ENCODE results near the gene GLI3. TPM values are rescaled to one million over a fixed set of nuclear protein-coding genes. Genes with fewer than 3 reads are reported as not detected.

The GLI3 gene
- 41.0 to 46.2 TPM (median 42.1 TPM) in 3 replicates for total RNA-seq (2021)
- Bru-seq, nascent RNA = percentile 81 among the genes with signal in this experiment
- long read RNA-seq, experiment 1, full-length matches to known transcripts = 20 of 97 reads
- long read RNA-seq, experiment 1, partial matches to known transcripts = 19 of 97 reads
- long read RNA-seq, experiment 1, other reads (novel, unspliced or antisense) = 58 of 97 reads
- long read RNA-seq, experiment 2, full-length matches to known transcripts = 4 of 34 reads
- long read RNA-seq, experiment 2, partial matches to known transcripts = 2 of 34 reads
- long read RNA-seq, experiment 2, other reads (novel, unspliced or antisense) = 28 of 34 reads
- long read RNA-seq, experiment 3, partial matches to known transcripts = 0 of 3 reads
- long read RNA-seq, experiment 3, other reads (novel, unspliced or antisense) = 3 of 3 reads

- Mint-ChIP-seq H3K27me3 (ENCODE audit: low read depth) (peaks cover 37% of the 10 kb centered on the region), H3K4me1 (peaks cover 52% of the 10 kb centered on the region), H3K4me3 (peak within 1 kb of the TSS; percentile 89), H3K9me3 (no peaks in the 10 kb centered on the region), H3K27ac (peak within 1 kb of the TSS; percentile 97), H3K36me3 (no peaks in the 10 kb centered on the region)
- ChIA-PET CTCF (no interaction called here), POLR2A (interaction anchor here (1.0 to 1.6 kb wide), 2 partner anchors 9 kb away, joined by 4 to 9 read pairs; no protein-coding TSS in a partner anchor)
- peak; percentile 90 for DNase-seq (ENCODE audit: low spot score)
- peak; percentile 54 for ATAC-seq
- no peak for TF ChIP-seq USF2 (CRISPR knock-in tag; IDR thresholded peaks at IDR 0.05)
- no peak for TF ChIP-seq MXD4 (CRISPR knock-in tag; IDR thresholded peaks at IDR 0.05; ENCODE audit: borderline replicate concordance)
- peak; percentile 26; the same call in 1 of the 2 replicates for TF ChIP-seq HMGA2 (CRISPR knock-in tag; IDR thresholded peaks at IDR 0.05)
- TF ChIP-seq ZNF532 (CRISPR knock-in tag; IDR thresholded peaks at IDR 0.05; ENCODE audit: borderline replicate concordance) = no peak
- TF ChIP-seq STAT6 (CRISPR knock-in tag; conservative IDR thresholded peaks at IDR 0.05; ENCODE audit: low read depth) = no peak
- TF ChIP-seq IRF1 (CRISPR knock-in tag; IDR thresholded peaks at IDR 0.05) = no peak
- no peak for TF ChIP-seq ATF6 (CRISPR knock-in tag; IDR thresholded peaks at IDR 0.05)
- no peak for TF ChIP-seq ATF2 (CRISPR knock-in tag; IDR thresholded peaks at IDR 0.05; ENCODE audit: borderline replicate concordance, low read depth)
- TF ChIP-seq AR (CRISPR knock-in tag; IDR thresholded peaks at IDR 0.05) = no peak
- no peak for TF ChIP-seq JAZF1 (CRISPR knock-in tag; IDR thresholded peaks at IDR 0.05)
- no peak for TF ChIP-seq ZNF219 (CRISPR knock-in tag; IDR thresholded peaks at IDR 0.05; ENCODE audit: borderline replicate concordance)
- no peak for TF ChIP-seq RELA (CRISPR knock-in tag; IDR thresholded peaks at IDR 0.05; ENCODE audit: borderline replicate concordance)
- peak; percentile 27 for TF ChIP-seq ZNF423 (CRISPR knock-in tag; IDR thresholded peaks at IDR 0.05)
- TF ChIP-seq EMX1 (CRISPR knock-in tag; IDR thresholded peaks at IDR 0.05) = no peak
- peak; percentile 23; the same call in 1 of the 2 replicates for TF ChIP-seq ETV6 (CRISPR knock-in tag; IDR thresholded peaks at IDR 0.05)
- no peak; the same call in 1 of the 2 replicates for TF ChIP-seq E2F4 (CRISPR knock-in tag; IDR thresholded peaks at IDR 0.05; ENCODE audit: borderline replicate concordance, low read depth)
- no peak for TF ChIP-seq ZNF396 (CRISPR knock-in tag; IDR thresholded peaks at IDR 0.05; ENCODE audit: borderline replicate concordance)
These were observed at the start of gene GLI3 for GRCh38 chr7:42236976-42237810. TSS of gene GLI3 (minus strand) at chr7:42237209. CDS start at chr7:42223253, 13,956 bp downstream.

All from WTC11 (cell line).